Endodermal cell (in vitro differentiated cells): ENCODE results near the gene AMACR. TPM values are rescaled to one million over a fixed set of nuclear protein-coding genes. Genes with fewer than 3 reads are reported as not detected.
"Not testable (repeated sequence)": the region's sequence is repeated elsewhere in the genome, so short reads cannot be mapped to it uniquely, and the experiment has no call there.

ENCODE experiments used
- DNase-seq: peaks from one replicate; pipeline ENCODE4 v3.0.0-alpha.2; 2017
- H3K27ac ChIP-seq: 2 replicates; pipeline ENCODE4 v1.5.1; 2013; ENCODE audit warnings: mild to moderate bottlenecking, low read depth, low read length, moderate library complexity
- H3K27me3 ChIP-seq: 2 replicates; pipeline ENCODE4 v1.6.1; 2013; ENCODE audit warnings: mild to moderate bottlenecking, low read length, moderate library complexity; ENCODE audit not compliant: insufficient read depth, control insufficient read depth, poor library complexity, severe bottlenecking
- H3K36me3 ChIP-seq: 2 replicates; pipeline ENCODE4 v1.7.0; 2013; ENCODE audit warnings: mild to moderate bottlenecking, low read length, moderate library complexity; ENCODE audit not compliant: control insufficient read depth, insufficient read depth
- H3K4me1 ChIP-seq: one replicate; pipeline ENCODE4 v1.7.0; 2013; ENCODE audit warnings: low read length; ENCODE audit not compliant: control insufficient read depth, insufficient read depth
- H3K4me3 ChIP-seq: 2 replicates; pipeline ENCODE4 v1.5.1; 2013; ENCODE audit warnings: mild to moderate bottlenecking, low read length, moderate library complexity
- H3K9ac ChIP-seq: 2 replicates; pipeline ENCODE4 v1.6.1; 2013; ENCODE audit warnings: mild to moderate bottlenecking, low read length, moderate library complexity; ENCODE audit not compliant: poor library complexity, severe bottlenecking; ENCODE audit errors: extremely low read depth
- H3K9me3 ChIP-seq: 2 replicates; pipeline ENCODE4 v1.6.1; 2013; ENCODE audit warnings: mild to moderate bottlenecking, low read length, moderate library complexity; ENCODE audit not compliant: control insufficient read depth
- H3K27ac Mint-ChIP-seq: 2 replicates; pipeline ENCODE4 v1.8.0; 2020; ENCODE audit warnings: mixed read lengths
- H3K27me3 Mint-ChIP-seq: 2 replicates; pipeline ENCODE4 v1.8.0; 2021; ENCODE audit warnings: mild to moderate bottlenecking, mixed read lengths; ENCODE audit not compliant: insufficient read depth
- H3K36me3 Mint-ChIP-seq: 2 replicates; pipeline ENCODE4 v1.8.0; 2020; ENCODE audit warnings: low read depth, mixed read lengths
- H3K4me1 Mint-ChIP-seq: 2 replicates; pipeline ENCODE4 v1.8.0; 2020; ENCODE audit warnings: mixed read lengths
- H3K4me3 Mint-ChIP-seq: 2 replicates; pipeline ENCODE4 v1.8.0; 2020; ENCODE audit warnings: mild to moderate bottlenecking, moderate library complexity, mixed read lengths
- H3K9me3 Mint-ChIP-seq: 2 replicates; pipeline ENCODE4 v1.8.0; 2020; ENCODE audit warnings: mild to moderate bottlenecking, mixed read lengths
- WGBS, 2 experiments: methylation state at CpG; one replicate each; pipeline versions ENCODE4 v1.1.5 to v1.1.7; 2013; ENCODE audit warnings: missing lambda C conversion rate in 2 of 2, mixed read lengths in 1 of 2; ENCODE audit not compliant: insufficient coverage in 1 of 2, insufficient read length in 1 of 2; 5-methylcytosine and 5-hydroxymethylcytosine counted together
- total RNA-seq, 2 donors: library from RNA; stranded (reverse); fragmentation: NEBNext Ultra II Directional in 1 of 2; extraction: Animal tissue kit (Norgen Biotek cat#: 25700) in 1 of 2; gene quantifications; 2 replicates in 1 of 2; 3 replicates in 1 of 2; pipeline ENCODE4 v1.2.1, GENCODE V29; 2021
- TF ChIP-seq, protein P1 (sequence below): fragments of 200-600 bp; sonication (generic); conservative IDR thresholded peaks from 2 replicates; pipeline ENCODE4 v1.5.0; 2021; ENCODE audit warnings: antibody characterized with exemption, mild to moderate bottlenecking

The AMACR gene
- total RNA-seq, 2 donors from 2014 or later: 12.4 to 16.8 TPM

GRCh38 chr5:34034534-34035327 is 26.9 kb upstream of the AMACR start:
- WGBS, 2 experiments: 90 to 100% methylated on average over 2 to 4 of the region's 4 CpGs
- TF ChIP-seq, protein P1, sequence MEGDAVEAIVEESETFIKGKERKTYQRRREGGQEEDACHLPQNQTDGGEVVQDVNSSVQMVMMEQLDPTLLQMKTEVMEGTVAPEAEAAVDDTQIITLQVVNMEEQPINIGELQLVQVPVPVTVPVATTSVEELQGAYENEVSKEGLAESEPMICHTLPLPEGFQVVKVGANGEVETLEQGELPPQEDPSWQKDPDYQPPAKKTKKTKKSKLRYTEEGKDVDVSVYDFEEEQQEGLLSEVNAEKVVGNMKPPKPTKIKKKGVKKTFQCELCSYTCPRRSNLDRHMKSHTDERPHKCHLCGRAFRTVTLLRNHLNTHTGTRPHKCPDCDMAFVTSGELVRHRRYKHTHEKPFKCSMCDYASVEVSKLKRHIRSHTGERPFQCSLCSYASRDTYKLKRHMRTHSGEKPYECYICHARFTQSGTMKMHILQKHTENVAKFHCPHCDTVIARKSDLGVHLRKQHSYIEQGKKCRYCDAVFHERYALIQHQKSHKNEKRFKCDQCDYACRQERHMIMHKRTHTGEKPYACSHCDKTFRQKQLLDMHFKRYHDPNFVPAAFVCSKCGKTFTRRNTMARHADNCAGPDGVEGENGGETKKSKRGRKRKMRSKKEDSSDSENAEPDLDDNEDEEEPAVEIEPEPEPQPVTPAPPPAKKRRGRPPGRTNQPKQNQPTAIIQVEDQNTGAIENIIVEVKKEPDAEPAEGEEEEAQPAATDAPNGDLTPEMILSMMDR: no peak

DNA sequence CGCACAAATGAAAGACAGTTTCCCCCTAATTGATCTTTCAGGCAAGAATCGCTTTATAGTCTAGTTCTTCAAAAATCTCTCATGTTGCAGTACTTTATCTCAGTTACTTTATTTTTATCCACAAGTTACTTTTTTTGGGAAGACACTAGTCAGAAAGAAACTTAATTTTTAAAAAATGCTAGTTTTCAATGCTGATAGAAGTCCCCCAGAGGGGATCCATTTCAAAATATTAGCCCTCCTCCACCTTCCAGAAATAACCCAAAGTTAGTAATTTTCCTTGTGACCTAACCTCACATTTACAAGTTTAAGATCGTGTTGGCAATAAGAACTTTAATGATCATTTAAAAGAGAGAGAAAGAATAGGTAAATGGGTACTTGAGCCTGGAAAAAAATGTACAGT is 24.1 kb upstream of the AMACR start:
- Histone ChIP-seq H3K4me1 (no peaks in the 10 kb centered on the region), H3K36me3 (no peaks in the 10 kb centered on the region), H3K4me3 (no peak overlapping the region), H3K9me3 (no peaks in the 10 kb centered on the region), H3K27ac (no peak overlapping the region), H3K27me3 (no peaks in the 10 kb centered on the region), H3K9ac (no peak overlapping the region)
- Mint-ChIP-seq H3K4me3 (no peak overlapping the region), H3K27me3 (no peaks in the 10 kb centered on the region), H3K9me3 (no peaks in the 10 kb centered on the region), H3K27ac (no peak overlapping the region), H3K36me3 (peaks cover 12% of the 10 kb centered on the region), H3K4me1 (no peaks in the 10 kb centered on the region)
- 95 to 100% methylated on average over 2 of the region's 3 CpGs for WGBS, 2 experiments
- TF ChIP-seq, protein P1: no peak
- no peak for DNase-seq

More at GRCh38 chr5:34034534-34035327, 26.9 kb upstream of the AMACR start:
- no peak for DNase-seq
- no peaks in the 10 kb centered on the region for H3K9me3 Mint-ChIP-seq
- no peak overlapping the region for H3K27ac Mint-ChIP-seq
- peaks cover 12% of the 10 kb centered on the region for H3K36me3 Mint-ChIP-seq
- Histone ChIP-seq H3K9me3 (no peaks in the 10 kb centered on the region), H3K36me3 (no peaks in the 10 kb centered on the region), H3K4me3 (no peak overlapping the region), H3K9ac (no peak overlapping the region), H3K4me1 (peaks cover 3% of the 10 kb centered on the region), H3K27ac (no peak overlapping the region), H3K27me3 (no peaks in the 10 kb centered on the region)
- peaks cover 1% of the 10 kb centered on the region for H3K4me1 Mint-ChIP-seq
- no peak overlapping the region for H3K4me3 Mint-ChIP-seq
- H3K27me3 Mint-ChIP-seq: no peaks in the 10 kb centered on the region

GRCh38 chr5:34031117-34031516 is 23.3 kb upstream of the AMACR start:
- Mint-ChIP-seq H3K4me3 (no peak overlapping the region), H3K36me3 (peaks cover 12% of the 10 kb centered on the region), H3K4me1 (no peaks in the 10 kb centered on the region), H3K27ac (no peak overlapping the region), H3K27me3 (no peaks in the 10 kb centered on the region), H3K9me3 (no peaks in the 10 kb centered on the region)
- H3K27ac ChIP-seq: no peak overlapping the region
- TF ChIP-seq, protein P1: no peak
- no peak for DNase-seq
- H3K4me3 ChIP-seq: no peak overlapping the region
- no peaks in the 10 kb centered on the region for H3K27me3 ChIP-seq
- 98 to 100% methylated on average over 1 to 2 of the region's 2 CpGs for WGBS, 2 experiments
- H3K4me1 ChIP-seq: no peaks in the 10 kb centered on the region
- H3K9ac ChIP-seq: no peak overlapping the region
- no peaks in the 10 kb centered on the region for H3K9me3 ChIP-seq
- no peaks in the 10 kb centered on the region for H3K36me3 ChIP-seq

DNA sequence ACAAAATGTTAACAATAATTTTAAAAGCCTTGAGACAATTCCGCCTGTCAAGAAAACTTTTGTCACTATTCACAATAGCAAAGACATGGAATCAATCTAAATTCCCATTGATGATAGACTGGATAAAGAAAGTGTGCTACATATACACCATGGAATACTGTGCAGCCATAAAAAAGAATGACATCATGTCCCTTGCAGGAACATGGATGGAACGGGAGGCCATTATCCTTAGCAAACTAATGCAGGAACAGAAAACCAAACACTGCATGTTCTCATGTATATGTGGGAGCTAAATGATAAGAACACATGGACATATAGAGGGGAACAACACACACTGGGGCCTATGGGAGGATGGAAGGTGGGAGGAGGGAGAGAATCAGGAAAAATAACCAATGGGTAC is 22.7 kb upstream of the AMACR start:
- not testable (repeated sequence) for H3K27me3 Mint-ChIP-seq, H3K36me3 ChIP-seq, H3K4me1 Mint-ChIP-seq, H3K9me3 Mint-ChIP-seq, H3K27ac Mint-ChIP-seq, H3K4me3 ChIP-seq, H3K27me3 ChIP-seq, DNase-seq, H3K27ac ChIP-seq, H3K4me1 ChIP-seq, H3K4me3 Mint-ChIP-seq, H3K9ac ChIP-seq, H3K9me3 ChIP-seq
- 86 to 92% methylated on average over 1 to 2 of the region's 2 CpGs for WGBS, 2 experiments
- peaks cover 12% of the 10 kb centered on the region for H3K36me3 Mint-ChIP-seq
